NCI-H748 (cell line): ENCODE measurements around the gene PGAM2.
"Not testable (repeated sequence)": the region's sequence is repeated elsewhere in the genome, so short reads cannot be mapped to it uniquely, and the experiment has no call there.

ENCODE experiments used
- DNase-seq: peaks from one replicate; lab custom pipeline; 2025; ENCODE audit not compliant: unreplicated experiment; lab: John Stamatoyannopoulos, UW

The PGAM2 gene

GRCh38 chr7:44033971-44034844, 31.2 kb downstream of the PGAM2 start:
- not testable (repeated sequence) for DNase-seq

GRCh38 chr7:44032031-44032430, 33.3 kb downstream of the PGAM2 start:
- DNase-seq = not testable (repeated sequence)

GRCh38 chr7:44031319-44031718, 34.0 kb downstream of the PGAM2 start:
- not testable (repeated sequence) for DNase-seq

GRCh38 chr7:44030029-44030428, 35.3 kb downstream of the PGAM2 start:
- DNase-seq = not testable (repeated sequence)

GRCh38 chr7:44029433-44029832, 35.9 kb downstream of the PGAM2 start:
- DNase-seq = not testable (repeated sequence)

- DNase-seq = not testable (repeated sequence)
These were observed 42.4 kb downstream of the PGAM2 start for GRCh38 chr7:44022796-44023467.

- DNase-seq = not testable (repeated sequence)
These were observed 43.3 kb downstream of the PGAM2 start for GRCh38 chr7:44022069-44022468.

- DNase-seq = not testable (repeated sequence)
These were observed 45.5 kb downstream of the PGAM2 start for GRCh38 chr7:44019825-44020224.

- peak; percentile 96 for DNase-seq
These were observed 46.2 kb downstream of the PGAM2 start for GRCh38 chr7:44018857-44019807.

- DNase-seq = not testable (repeated sequence)
These were observed 50.3 kb downstream of the PGAM2 start for GRCh38 chr7:44015090-44015489.
